Ishikawa (cell line): Measurements from ENCODE around the gene BARHL2.

Experiments used
- CEBPB ChIP-seq: IDR thresholded peaks from 2 replicates; pipeline ENCODE4 v1.6.1; 2012
- CREB1 ChIP-seq: IDR thresholded peaks from 2 replicates; pipeline ENCODE4 v1.6.1; 2012; ENCODE audit warnings: low read depth
- EGR1 ChIP-seq: IDR thresholded peaks from 2 replicates; pipeline ENCODE4 v1.6.1; 2012
- EP300 ChIP-seq: IDR thresholded peaks from 2 replicates; pipeline ENCODE4 v1.6.1; 2012; ENCODE audit warnings: borderline replicate concordance
- FOXM1 ChIP-seq: IDR thresholded peaks from 2 replicates; pipeline ENCODE4 v1.6.1; 2012; ENCODE audit warnings: low read depth, borderline replicate concordance
- MAX ChIP-seq: IDR thresholded peaks from 2 replicates; pipeline ENCODE4 v1.6.1; 2012
- NFIC ChIP-seq: IDR thresholded peaks from 2 replicates; pipeline ENCODE4 v1.6.1; 2012
- TAF1 ChIP-seq: IDR thresholded peaks from 2 replicates; pipeline ENCODE4 v1.6.1; 2012; ENCODE audit warnings: low read depth, mild to moderate bottlenecking
- TCF12 ChIP-seq: IDR thresholded peaks from 2 replicates; pipeline ENCODE4 v1.6.1; 2012; ENCODE audit warnings: low read depth
- ZBTB7A ChIP-seq: IDR thresholded peaks from 2 replicates; pipeline ENCODE4 v1.6.1; 2012; ENCODE audit warnings: low read depth

BARHL2 gene

GRCh38 chr1:90671741-90672140 lies 45.4 kb downstream of the BARHL2 start:
- TF ChIP-seq NFIC: no peak
- TF ChIP-seq ZBTB7A: no peak
- no peak for TF ChIP-seq CEBPB
- TF ChIP-seq MAX: no peak
- no peak for TF ChIP-seq EP300

GRCh38 chr1:90671251-90671650 lies 45.9 kb downstream of the BARHL2 start:
- TF ChIP-seq FOXM1: no peak
- no peak for TF ChIP-seq TAF1
- TF ChIP-seq CREB1: no peak
- TF ChIP-seq CEBPB: no peak
- TF ChIP-seq EP300: no peak
- no peak for TF ChIP-seq MAX
- TF ChIP-seq ZBTB7A: no peak
- no peak for TF ChIP-seq EGR1
- no peak for TF ChIP-seq TCF12
